GM12878 (cell line): ENCODE data around the gene SNX11.

Experiments
- CTCF ChIP-seq, 3 experiments: IDR thresholded peaks in 2 of 3; conservative IDR thresholded peaks in 1 of 3; 2 replicates each; pipeline ENCODE4 v1.5.1; 2011; ENCODE audit warnings: low read depth in 3 of 3, low read length in 3 of 3, mild to moderate bottlenecking in 3 of 3, control low read depth in 2 of 3, moderate library complexity in 2 of 3, inconsistent platforms in 1 of 3, mixed read lengths in 1 of 3; ENCODE audit not compliant: control insufficient read depth in 2 of 3, insufficient read depth in 1 of 3; ENCODE audit errors: extremely low read depth in 1 of 3
- SIN3A ChIP-seq: IDR thresholded peaks from 2 replicates; pipeline ENCODE4 v1.6.1; 2012; ENCODE audit warnings: low read depth, low read length, improper control_type of control experiment

- TF ChIP-seq SIN3A (no peak), CTCF (IDR thresholded peaks at IDR 0.05 in 2 of 3, conservative IDR thresholded peaks at IDR 0.05 in 1 of 3; ENCODE audit: control insufficient read depth in 2 of 3, extremely low read depth in 1 of 3, insufficient read depth in 1 of 3, low read depth in 3 of 3, low read length in 3 of 3) (no peak)
Measured at GRCh38 chr17:48160177-48161081, 52.9 kb downstream of the SNX11 start.
